Germinal center (tissue), 1 donor: ENCODE results near the gene HAPLN1.

Experiments
- DNase-seq: peaks from one replicate; pipeline ENCODE4 v3.0.0; 2012; ENCODE audit warnings: mixed read lengths, low spot score

HAPLN1 gene

GRCh38 chr5:83718195-83718825 lies 2.3 kb downstream of the HAPLN1 start:
- peak; percentile 47 for DNase-seq

GRCh38 chr5:83715236-83716065 lies 5.2 kb downstream of the HAPLN1 start:
- DNase-seq = no peak

- DNase-seq = no peak
Observed at GRCh38 chr5:83714810-83715209, 5.8 kb downstream of the HAPLN1 start.

- peak; percentile 17 for DNase-seq
Observed at GRCh38 chr5:83711982-83712601, 8.6 kb downstream of the HAPLN1 start.

GRCh38 chr5:83709973-83710372 lies 10.7 kb downstream of the HAPLN1 start:
- no peak for DNase-seq

GRCh38 chr5:83708170-83708569 lies 12.5 kb downstream of the HAPLN1 start:
- DNase-seq = no peak

GRCh38 chr5:83703059-83703458 lies 17.6 kb downstream of the HAPLN1 start:
- no peak for DNase-seq

GRCh38 chr5:83701886-83702285 lies 18.8 kb downstream of the HAPLN1 start:
- no peak for DNase-seq

- no peak for DNase-seq
Observed at GRCh38 chr5:83689881-83690280, 30.8 kb downstream of the HAPLN1 start.

GRCh38 chr5:83688281-83688680 lies 32.4 kb downstream of the HAPLN1 start:
- no peak for DNase-seq

GRCh38 chr5:83687124-83687619 lies 33.5 kb downstream of the HAPLN1 start:
- no peak for DNase-seq

- no peak for DNase-seq
Observed at GRCh38 chr5:83686251-83686650, 34.4 kb downstream of the HAPLN1 start.

- DNase-seq = no peak
Observed at GRCh38 chr5:83683836-83684235, 36.8 kb downstream of the HAPLN1 start.

- DNase-seq = no peak
Observed at GRCh38 chr5:83672646-83673045, 48.0 kb downstream of the HAPLN1 start.

GRCh38 chr5:83672158-83672557 lies 48.5 kb downstream of the HAPLN1 start:
- DNase-seq = no peak

- DNase-seq = no peak
Observed at GRCh38 chr5:83665631-83666030, 55.0 kb downstream of the HAPLN1 start.

- DNase-seq = no peak
Observed at GRCh38 chr5:83662558-83662957, 58.1 kb downstream of the HAPLN1 start.

GRCh38 chr5:83657807-83658525 lies 62.7 kb downstream of the HAPLN1 start:
- no peak for DNase-seq

GRCh38 chr5:83654427-83654994 lies 66.1 kb downstream of the HAPLN1 start:
- DNase-seq = no peak

- DNase-seq = no peak
Observed at GRCh38 chr5:83653669-83654068, 67.0 kb downstream of the HAPLN1 start.

GRCh38 chr5:83645936-83646335 lies 74.7 kb downstream of the HAPLN1 start:
- no peak for DNase-seq

GRCh38 chr5:83644301-83644700 lies 76.4 kb downstream of the HAPLN1 start:
- DNase-seq = no peak
